Measurements from ENCODE around the gene ZNF211.

DNA sequence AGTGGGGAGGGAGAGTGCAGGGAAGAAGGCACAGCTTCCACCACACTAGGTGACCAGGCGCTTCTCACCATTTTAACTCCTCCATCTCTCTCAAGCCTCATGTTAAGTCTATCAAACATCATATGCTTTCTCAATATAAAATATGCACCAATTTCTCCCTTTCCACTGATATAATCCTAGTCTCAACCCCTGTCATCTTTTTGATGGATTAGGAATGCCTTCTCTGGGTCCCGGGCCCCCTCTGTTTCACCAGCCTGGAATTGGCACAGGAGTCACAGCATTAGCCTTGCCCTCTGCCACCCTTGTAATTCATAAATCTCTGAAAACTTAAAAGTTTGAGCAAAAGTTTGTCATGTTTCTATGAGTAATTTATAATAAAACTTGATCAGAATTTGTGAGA is 35.7 kb downstream of the ZNF211 start, which contains the start of gene ZSCAN4:
- TF ChIP-seq, protein P1, sequence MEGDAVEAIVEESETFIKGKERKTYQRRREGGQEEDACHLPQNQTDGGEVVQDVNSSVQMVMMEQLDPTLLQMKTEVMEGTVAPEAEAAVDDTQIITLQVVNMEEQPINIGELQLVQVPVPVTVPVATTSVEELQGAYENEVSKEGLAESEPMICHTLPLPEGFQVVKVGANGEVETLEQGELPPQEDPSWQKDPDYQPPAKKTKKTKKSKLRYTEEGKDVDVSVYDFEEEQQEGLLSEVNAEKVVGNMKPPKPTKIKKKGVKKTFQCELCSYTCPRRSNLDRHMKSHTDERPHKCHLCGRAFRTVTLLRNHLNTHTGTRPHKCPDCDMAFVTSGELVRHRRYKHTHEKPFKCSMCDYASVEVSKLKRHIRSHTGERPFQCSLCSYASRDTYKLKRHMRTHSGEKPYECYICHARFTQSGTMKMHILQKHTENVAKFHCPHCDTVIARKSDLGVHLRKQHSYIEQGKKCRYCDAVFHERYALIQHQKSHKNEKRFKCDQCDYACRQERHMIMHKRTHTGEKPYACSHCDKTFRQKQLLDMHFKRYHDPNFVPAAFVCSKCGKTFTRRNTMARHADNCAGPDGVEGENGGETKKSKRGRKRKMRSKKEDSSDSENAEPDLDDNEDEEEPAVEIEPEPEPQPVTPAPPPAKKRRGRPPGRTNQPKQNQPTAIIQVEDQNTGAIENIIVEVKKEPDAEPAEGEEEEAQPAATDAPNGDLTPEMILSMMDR (conservative IDR thresholded peaks at IDR 0.05; ENCODE audit: low read length) = no peak
- TF ChIP-seq EZH2phosphoT487 (IDR thresholded peaks at IDR 0.05; ENCODE audit: borderline replicate concordance, low read depth, low read length) = no peak

Measured in OCI-LY7 (cell line).